Posterior vena cava (tissue), 2 donors: ENCODE data around the gene ZNF786. TPM values are rescaled to one million over a fixed set of nuclear protein-coding genes. Genes with fewer than 3 reads are reported as not detected.
"Not testable (repeated sequence)": the region's sequence is repeated elsewhere in the genome, so short reads cannot be mapped to it uniquely, and the experiment has no call there.

Experiments
- DNase-seq: peaks from one replicate; pipeline ENCODE4 v3.0.0-alpha.2; 2020; ENCODE audit warnings: low spot score
- intact Hi-C, 2 donors: fragments of 100-400 bp; cut with DNase I; formaldehyde crosslinking; loops; one replicate each; pipeline versions ENCODE4 v1.14.1 to v1.14.2; 2022 to 2023
- total RNA-seq, 2 donors: library from RNA; stranded (reverse); fragmentation: NEBNext Ultra II Directional; extraction: Animal tissue kit (Norgen Biotek cat#: 25700); gene quantifications; one replicate each; pipeline ENCODE4 v1.2.1, GENCODE V29; 2021
- donor health status: DM: yes; HTN: yes; CAD: no.
- donor health status: DM: yes; HTN: yes; CAD: no.

The ZNF786 gene
- total RNA-seq, 2 donors from 2014 or later: 3.4 to 4.6 TPM

DNA sequence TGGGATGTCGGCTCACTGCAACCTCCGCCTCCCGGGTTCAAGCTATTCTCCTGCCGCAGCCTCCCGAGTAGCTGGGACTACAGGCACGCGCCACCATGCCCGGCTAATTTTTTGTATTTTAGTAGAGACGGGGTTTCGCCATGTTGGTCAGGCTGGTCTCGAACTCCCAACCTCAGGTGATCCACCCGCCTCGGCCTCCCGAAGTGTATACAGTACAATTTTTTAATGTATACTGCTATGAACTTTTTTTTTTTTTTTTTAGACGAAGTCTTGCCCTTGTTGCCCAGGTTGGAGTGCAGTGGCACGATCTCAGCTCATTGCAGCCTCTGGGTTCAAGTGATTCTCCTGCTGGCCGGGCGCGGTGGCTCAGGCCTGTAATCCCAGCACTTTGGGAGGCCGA is 1.7 kb upstream of the ZNF786 start:
- intact Hi-C loops: loop anchor here (5.0 kb wide), 1 partner anchor 85 kb away; no protein-coding TSS in a partner anchor
- peak; percentile 24 for DNase-seq

DNA sequence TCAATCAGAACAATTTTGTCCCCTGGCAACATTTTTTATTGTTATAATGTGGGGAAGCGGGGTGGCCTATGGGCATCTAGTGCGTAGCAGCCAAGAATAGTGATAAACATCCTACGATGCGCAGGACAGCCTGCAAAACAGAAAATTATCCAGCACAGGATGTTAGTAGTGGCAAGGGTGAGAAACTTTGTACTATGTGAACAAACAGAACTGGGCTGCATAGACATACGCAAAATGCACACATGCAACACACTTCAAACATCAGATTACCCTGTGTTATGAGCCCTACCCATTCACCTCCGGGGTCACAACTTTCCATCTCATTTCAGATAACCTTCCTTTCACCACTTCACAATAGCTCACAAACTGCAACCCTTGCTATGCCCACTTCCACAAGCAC is 3.1 kb downstream of the ZNF786 start:
- intact Hi-C loops: loop anchor here in 1 of 2 donors (10.0 kb wide), 1 partner anchor 1003 kb away; no protein-coding TSS in a partner anchor
- no peak for DNase-seq

DNA sequence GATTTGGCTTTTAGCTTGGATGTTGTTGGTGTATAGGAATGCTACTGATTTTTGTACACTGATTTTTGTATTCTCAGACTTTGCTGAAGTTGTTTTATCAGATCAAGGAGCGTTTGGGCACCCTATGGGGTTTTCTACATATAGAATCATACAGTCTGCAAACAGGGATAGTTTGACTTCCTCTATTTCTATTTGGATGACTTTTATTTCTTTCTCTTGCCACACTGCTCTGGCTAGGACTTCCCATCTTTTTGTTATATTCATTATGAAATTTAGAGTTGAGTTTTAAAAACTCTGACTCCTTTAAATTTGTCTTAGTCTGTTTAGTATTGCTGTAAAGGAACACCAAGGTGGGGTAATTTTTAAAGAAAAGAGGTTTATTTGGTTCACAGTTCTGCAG is 4.7 kb downstream of the ZNF786 start:
- intact Hi-C loops: loop anchor here in 1 of 2 donors (10.0 kb wide), 1 partner anchor 1001 kb away; no protein-coding TSS in a partner anchor
- DNase-seq: no peak

DNA sequence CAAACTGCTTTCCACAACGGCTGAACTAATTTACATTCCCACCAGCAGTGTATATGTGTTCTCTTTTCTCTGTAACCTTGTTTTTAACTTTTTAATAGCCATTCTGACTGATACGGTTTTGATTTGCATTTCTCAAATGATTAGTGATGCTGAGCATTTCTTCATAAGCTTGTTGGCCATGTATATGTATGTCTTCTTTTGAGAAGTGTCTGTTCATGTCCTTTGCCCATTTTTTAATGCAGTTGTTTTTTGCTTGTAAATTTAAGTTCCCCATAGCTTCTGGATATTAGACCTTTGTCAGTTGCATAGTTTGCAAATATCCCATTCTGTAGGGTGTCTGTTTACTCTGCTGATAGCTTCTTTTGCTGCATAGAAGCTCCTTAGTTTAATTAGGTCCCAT is 6.1 kb downstream of the ZNF786 start:
- no peak for DNase-seq

DNA sequence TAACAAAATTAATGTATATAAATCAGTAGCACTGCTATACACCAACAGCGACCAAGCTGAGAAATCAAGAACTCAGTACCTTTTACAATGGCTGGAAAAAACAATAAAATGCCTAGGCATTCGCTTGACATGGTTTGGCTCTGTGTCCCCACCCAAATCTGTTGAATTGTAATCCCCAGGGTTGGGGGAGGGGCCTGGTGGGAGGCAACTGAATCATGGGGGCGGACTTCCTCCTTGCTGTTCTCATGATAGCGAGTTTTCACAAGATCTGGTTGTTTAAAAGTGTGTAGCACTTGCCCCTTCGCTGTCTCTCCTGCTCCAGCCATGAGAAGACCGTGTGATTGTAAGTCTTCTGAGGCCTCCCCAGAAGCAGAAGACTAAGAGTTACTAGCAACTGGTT is 8.6 kb downstream of the ZNF786 start:
- intact Hi-C loops: loop anchor here in 1 of 2 donors (10.0 kb wide), 1 partner anchor 997 kb away; no protein-coding TSS in a partner anchor
- no peak for DNase-seq

More for the DNA sequence above, 6.1 kb downstream of the ZNF786 start:
- intact Hi-C loops: loop anchor here in 1 of 2 donors (10.0 kb wide), 1 partner anchor 1000 kb away; no protein-coding TSS in a partner anchor

DNA sequence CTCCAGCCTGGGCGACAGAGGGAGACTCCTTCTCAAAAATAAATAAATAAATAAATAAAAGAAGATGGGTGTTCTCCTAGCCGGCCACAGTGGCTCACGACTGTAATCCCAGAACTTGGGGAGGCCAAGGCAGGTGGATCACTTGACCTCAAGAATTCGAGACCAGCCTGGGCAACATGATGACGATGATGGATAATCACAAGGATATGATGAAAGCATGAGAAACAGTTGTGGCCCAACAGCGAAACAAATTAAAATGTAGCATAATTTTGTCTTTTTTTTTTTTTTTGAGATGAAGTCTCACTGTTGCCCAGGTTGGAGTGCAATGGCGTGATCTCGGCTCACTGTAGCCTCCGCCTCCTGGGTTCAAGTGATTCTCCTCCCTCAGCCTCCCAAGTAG is 12.9 kb downstream of the ZNF786 start:
- intact Hi-C loops: no loop called here
- no peak for DNase-seq

DNA sequence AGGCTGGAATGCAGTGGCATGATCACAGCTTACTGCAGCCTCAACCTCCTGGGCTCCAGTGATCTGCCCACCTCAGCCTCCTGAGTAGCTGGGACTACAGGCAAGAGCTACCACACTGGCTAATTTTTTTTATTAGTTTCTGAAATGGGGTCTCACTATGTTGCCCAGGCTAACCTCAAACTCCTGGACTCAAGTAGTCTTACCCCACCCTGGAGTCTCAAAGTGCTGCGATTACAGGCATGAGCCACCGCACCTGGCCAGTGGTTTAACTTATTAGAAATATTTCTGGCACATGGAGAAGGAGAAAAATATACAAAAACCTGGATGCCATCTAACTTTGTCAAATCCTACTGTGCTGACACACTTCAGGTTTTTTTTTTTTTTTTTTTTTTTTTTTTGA is 15.2 kb downstream of the ZNF786 start:
- DNase-seq: no peak
- intact Hi-C loops: no loop called here

DNA sequence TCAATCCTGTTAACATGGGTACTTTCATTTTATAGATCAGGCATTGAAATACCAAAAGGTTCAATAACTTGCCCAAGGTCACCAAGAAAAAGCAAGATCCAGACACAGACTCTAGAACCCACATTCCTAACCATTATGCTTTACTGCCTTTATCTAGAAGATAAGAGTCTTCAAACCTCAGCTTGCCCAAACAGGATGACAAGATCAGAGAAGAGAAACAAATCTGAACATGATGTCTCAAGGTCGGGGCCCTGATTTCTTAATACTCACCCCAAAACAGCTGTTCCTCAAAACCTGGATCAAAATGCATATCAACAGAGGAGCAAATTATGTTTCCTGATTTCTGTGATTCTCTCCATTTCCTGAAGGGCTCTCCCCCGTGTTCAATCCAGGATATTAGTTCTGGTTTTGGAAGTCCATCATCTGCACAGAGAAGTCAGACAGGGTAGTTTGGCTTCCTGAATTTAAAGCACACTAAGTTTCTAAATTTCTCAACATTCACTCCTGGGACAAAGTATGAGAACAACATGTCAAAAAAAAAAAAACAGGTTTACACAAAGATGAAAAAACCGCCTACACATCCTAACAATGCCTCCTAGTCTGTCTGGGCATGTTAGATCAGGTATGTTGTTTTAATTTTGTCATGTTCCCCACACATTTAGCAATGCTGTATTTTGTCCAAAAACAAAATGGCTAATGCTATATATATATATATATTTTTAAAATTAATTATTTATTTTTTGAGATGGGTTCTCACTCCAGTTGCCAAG is 16.2 kb downstream of the ZNF786 start:
- intact Hi-C loops: no loop called here
- no peak for DNase-seq

DNA sequence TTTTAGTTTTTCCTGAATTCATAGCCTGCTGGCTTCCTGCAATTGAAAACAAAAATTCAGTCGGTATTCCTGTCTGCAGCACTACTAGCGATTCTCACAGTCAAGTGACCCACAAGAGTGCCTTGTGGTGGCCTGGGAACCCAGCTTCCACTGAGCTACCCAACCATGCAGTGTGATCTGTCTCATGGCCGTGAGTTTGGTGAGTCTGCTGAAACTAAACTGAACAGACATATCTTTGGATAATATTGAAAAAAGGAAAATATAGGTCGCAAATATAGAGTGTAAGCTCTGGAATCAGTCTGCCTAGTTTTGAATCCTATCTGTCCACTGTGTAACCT is 18.1 kb downstream of the ZNF786 start:
- no peak for DNase-seq

DNA sequence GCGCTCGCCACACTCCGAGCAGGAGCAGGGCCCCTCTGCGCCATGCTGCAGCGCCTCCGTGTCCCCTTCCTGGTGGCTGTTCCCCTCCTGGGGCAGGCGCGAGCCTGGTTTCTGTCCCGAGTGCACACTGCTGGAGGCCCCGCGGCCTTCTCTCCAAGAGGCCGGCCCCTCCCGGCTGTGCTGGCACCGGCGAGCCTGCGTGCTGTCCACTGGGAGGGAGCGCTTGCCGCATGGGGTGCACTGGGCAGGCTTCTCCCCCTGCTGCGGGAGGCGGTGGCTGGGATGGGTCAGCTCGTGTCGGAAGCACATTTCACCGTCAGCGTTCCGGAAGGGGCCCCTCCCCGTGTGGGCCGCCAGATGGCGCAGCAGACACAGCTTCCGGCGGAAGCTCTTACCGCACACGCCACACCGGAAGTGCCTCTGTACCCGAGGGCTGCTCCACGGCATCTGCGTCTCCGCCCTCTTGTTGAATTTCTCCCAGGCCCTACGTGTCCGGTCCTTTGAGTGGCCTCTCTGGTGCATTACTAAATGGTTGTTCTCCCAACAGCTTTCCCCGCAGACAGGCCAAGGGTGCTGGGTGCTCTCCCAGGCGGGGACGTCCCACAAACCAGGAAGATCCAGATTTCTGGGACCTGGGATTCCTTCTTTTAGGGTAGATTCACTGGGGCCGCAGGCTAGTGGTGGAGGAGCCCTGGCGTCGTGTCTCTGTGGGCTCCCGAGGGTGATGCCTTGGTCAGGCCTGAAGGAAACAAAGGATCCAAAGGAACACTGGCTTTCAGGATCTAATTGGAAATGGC is 18.7 kb downstream of the ZNF786 start:
- intact Hi-C loops: no loop called here
- DNase-seq: peak; percentile 81

More for the DNA sequence above, 18.1 kb downstream of the ZNF786 start:
- intact Hi-C loops: no loop called here

DNA sequence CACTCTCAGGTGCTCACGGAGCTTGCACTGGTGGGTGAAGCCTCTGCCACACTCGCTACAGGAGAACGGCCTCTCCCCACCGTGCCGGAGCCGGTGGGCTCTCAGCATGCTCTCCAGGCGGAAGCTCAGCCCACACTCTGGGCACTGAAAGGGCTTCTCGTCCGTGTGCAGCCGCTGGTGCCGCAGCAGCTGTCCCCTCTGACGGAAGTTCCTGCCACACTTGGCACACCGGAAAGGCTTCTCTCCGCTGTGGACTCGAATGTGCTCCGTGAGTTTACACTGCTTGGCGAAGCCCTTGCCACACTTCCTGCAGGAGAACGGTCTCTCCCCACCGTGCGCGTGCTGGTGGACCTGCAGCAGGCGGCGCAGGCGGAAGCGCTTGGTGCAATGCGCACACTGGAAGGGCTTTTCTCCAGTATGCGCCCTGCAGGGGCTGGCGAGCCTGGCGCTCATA is 19.3 kb downstream of the ZNF786 start:
- DNase-seq: no peak
- intact Hi-C loops: no loop called here

DNA sequence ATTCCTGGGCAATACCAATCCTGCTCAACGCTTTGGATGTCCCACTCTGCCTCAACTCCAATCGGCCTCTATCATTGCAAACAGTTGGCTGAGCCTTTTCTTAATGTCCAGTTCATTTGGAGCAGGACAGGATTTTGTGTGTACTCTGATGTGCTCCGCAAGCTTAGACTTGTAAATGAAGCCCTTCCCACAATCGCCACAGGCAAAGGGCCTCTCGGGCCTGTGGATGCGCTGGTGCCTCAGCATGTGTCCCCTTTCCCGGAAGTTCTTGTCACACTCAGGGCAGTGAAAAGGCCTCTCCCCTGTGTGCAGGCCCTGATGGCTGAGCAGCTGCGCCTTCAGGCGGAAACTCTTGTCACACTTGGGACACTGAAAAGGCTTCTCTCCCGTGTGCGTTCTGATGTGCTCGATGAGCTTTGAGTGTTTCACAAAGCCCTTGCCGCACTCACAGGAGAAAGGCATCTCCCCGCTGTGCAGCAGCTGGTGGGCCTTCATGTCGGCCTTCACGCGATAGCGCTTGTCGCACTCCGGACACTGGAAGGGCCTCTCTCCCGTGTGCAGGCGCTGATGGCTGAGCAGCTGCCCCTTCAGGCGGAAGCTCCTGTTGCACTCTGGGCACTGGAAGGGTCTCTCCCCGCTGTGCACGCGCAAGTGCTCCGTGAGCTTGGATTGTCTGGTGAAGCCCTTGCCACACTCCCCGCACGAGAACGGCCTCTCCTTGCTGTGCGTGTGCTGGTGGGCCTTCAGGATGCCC is 20.0 kb downstream of the ZNF786 start:
- intact Hi-C loops: no loop called here
- no peak for DNase-seq

DNA sequence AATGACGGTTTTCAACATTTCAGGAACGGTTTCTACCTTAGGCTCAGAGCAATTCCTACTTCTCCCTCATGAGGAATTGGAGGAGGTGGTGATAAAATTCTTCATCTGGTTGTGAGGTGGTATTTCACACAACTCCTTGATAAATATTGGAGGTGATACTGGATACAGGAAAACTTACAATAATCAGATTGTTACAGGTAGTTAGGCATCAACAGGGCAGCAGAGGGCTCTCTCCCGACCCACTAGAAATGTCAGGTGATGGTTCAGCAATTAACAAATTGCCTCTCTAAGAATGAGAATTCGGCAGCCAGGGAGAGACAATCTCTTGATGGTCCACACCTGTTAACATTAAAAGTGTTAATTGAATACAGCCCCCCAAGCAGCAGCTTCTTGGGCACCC is 22.6 kb downstream of the ZNF786 start:
- no peak for DNase-seq
- intact Hi-C loops: no loop called here

DNA sequence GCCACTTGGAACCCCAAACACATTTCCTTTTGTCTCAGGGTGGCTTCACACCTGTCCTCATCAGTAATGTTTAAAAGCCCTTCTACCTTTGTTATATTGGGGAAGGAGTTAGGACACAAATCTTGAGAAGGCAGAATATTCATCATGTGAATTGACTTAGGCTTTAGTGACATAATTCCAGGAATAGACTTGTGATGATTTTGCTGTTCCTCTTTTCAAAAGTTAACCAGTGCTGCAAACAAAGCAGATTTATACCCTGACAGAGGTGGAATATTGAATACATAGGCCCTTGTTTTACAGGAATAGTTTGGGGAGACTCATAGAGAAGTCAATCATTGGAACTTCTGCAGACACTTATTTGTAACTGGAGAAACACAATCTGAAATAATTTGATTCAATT is 27.0 kb downstream of the ZNF786 start:
- intact Hi-C loops: no loop called here
- no peak for DNase-seq

DNA sequence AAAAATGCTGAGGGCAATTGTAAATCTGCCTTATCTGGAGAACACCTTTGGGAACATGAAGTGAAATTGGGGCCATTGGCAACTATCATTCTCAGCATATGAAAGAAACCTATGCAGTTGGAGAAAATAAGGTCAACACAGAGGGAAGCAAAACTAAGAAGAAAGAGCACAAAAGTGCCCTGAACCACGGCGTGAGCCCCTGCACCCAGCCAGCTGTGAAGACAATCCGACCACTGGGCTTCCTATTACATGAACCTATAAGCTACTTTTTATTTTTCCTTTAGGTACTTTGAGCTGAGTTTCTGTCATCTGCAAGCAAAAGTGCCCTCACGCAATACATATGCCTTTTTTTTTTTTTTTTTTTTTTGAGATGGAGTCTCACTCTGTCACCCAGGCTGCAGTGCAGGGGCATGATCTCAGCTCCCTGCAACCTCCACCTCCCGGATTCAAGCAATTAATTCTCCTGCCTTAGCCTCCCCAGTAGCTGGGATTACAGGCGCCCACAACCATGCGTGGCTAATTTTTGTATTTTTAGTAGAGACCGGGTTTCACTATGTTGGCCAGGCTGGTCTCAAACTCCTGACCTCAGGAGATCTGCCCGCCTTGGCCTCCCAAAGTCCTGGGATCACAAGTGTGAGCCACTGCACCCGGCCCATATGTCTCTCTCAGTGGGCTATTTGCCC is 28.2 kb downstream of the ZNF786 start:
- intact Hi-C loops, DNase-seq: not testable (repeated sequence)

DNA sequence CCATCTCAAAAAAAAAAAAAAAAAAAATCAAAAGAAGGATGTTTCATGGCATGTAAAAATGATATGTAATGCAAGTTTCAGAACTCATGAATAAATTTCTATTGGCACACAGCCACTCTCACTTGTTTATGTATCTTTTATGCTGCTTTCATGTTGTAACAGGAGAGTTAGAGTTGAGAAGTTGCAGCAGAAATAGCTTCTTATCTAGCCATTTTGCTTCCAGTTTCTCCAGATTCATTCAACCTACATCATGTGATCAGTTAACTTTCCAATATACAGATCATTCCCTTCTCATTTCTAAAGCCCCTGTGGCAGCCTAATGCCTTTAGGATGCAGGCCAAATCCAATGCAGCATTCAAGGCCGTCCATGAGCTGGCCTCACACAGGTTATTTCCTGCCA is 30.4 kb downstream of the ZNF786 start:
- intact Hi-C loops: no loop called here
- no peak for DNase-seq

DNA sequence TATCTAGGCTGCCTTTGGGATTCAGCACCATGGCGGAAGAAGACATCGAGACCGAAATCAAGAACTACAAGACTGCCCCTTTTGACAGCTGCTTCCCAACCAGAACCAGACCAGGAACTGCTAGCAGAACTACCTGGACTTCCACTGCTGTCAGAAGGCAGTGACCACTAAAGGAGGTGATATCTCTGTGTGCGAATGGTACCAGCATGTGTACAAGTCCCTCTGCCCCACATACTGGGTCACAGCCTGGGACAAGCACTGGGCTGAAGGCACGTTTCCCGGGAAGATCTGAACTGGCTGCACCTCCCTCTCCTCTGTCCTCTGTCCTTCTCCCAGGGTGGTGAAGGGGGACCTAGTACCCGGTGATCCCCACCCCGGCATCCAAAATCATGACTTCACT is 36.6 kb downstream of the ZNF786 start:
- intact Hi-C loops: loop anchor here in 1 of 2 donors (1.0 kb wide), 1 partner anchor 45 kb away; no protein-coding TSS in a partner anchor
- DNase-seq: no peak

DNA sequence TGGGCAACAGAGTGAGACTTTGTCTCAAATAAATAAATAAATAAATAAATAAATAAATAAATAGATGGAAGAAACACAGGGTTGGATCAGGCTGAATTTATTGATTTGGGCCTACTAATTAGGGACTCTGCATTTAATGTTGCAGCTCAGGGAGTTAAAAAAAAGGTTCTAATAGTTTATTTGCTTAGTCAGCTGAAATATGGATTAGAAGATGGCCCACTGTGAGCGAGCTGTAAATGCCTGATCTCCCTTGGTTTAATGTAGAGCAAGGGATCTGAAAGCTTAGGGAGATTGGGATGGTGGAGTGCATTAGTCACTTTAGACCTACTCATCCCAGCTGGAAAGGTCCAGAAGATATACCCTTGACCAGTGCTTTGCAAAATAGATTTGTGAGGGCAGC is 37.1 kb downstream of the ZNF786 start:
- intact Hi-C loops: loop anchor here in 1 of 2 donors (1.0 kb wide), 1 partner anchor 44 kb away; no protein-coding TSS in a partner anchor
- no peak for DNase-seq

DNA sequence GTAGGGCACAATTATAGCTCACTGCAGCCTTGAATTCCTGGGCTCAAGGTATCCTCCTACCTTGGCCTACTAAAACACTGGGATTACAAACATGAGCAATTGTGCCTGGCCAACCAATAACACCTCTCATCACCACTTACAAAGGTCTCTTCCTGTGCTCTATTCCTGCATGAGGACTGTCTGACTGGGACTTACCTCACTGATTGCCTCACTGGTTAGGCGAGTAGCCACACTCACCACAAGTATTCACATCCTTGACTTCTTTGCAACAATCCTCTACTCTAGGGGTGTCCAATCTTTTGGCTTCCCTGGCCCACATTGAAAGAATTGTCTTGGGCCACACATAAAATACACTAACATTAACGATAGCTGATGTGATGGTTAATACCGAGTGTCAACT is 39.6 kb downstream of the ZNF786 start:
- DNase-seq: no peak
- intact Hi-C loops: no loop called here
